OCI-LY7 (cell line): ENCODE measurements around the gene KCNK1. TPM values are rescaled to one million over a fixed set of nuclear protein-coding genes. Genes with fewer than 3 reads are reported as not detected.

Experiments used
- BruUV-seq: library from RNA; stranded (reverse); fragments of 400-500 nt; replicated peaks from 2 replicates; lab custom pipeline; 2021; lab: Mats Ljungman, UMichigan
- CTCF ChIA-PET: fragments of 300-600 bp; sonication (Branson Sonifier 250); formaldehyde crosslinking; loops from one replicate; lab custom pipeline; 2022; ENCODE audit warnings: antibody characterized with exemption; ENCODE audit not compliant: unreplicated experiment; lab: Charles Lee
- POLR2A ChIA-PET: fragments of 300-600 bp; sonication (Branson Sonifier 250); formaldehyde crosslinking; loops from one replicate; lab custom pipeline; 2022; ENCODE audit warnings: antibody characterized with exemption; lab: Charles Lee
- DNase-seq: peaks from one replicate; pipeline ENCODE4 v3.0.0-alpha.2; 2015; ENCODE audit warnings: low spot score
- H2AFZ ChIP-seq: fragments of 200-600 bp; sonication (generic), shearing (Covaris generic); 2 replicates; pipeline ENCODE4 v1.6.1; 2014; ENCODE audit warnings: mild to moderate bottlenecking, antibody characterized with exemption, low read length, moderate library complexity
- H3K27ac ChIP-seq: fragments of 200-600 bp; sonication (generic); 2 replicates; pipeline ENCODE4 v1.5.1; 2014; ENCODE audit warnings: mixed run types, low read depth, mild to moderate bottlenecking, moderate library complexity, low read length, inconsistent platforms; ENCODE audit not compliant: poor library complexity, severe bottlenecking
- H3K36me3 ChIP-seq: fragments of 200-600 bp; sonication (generic); 2 replicates; pipeline ENCODE4 v1.6.1; 2014; ENCODE audit warnings: mild to moderate bottlenecking, antibody characterized with exemption, low read length, moderate library complexity, mixed read lengths; ENCODE audit not compliant: insufficient read depth
- H3K4me1 ChIP-seq: fragments of 200-600 bp; sonication (generic); 2 replicates; pipeline ENCODE4 v1.5.1; 2014; ENCODE audit warnings: mild to moderate bottlenecking, low read length; ENCODE audit not compliant: insufficient read depth, poor library complexity, severe bottlenecking
- H3K4me2 ChIP-seq: fragments of 200-600 bp; sonication (generic); 2 replicates; pipeline ENCODE4 v1.6.1; 2014; ENCODE audit warnings: mild to moderate bottlenecking, low read length
- H3K4me3 ChIP-seq: fragments of 200-600 bp; sonication (generic); 2 replicates; pipeline ENCODE4 v1.5.1; 2014; ENCODE audit warnings: mild to moderate bottlenecking, low read depth, low read length; ENCODE audit not compliant: poor library complexity, severe bottlenecking
- H3K79me2 ChIP-seq: fragments of 200-600 bp; sonication (generic); 2 replicates; pipeline ENCODE4 v1.6.1; 2016; ENCODE audit warnings: low read depth, mild to moderate bottlenecking, low read length, moderate library complexity, mixed read lengths; ENCODE audit not compliant: insufficient read depth
- H3K9me2 ChIP-seq: fragments of 200-600 bp; sonication (generic); 2 replicates; pipeline ENCODE4 v1.6.1; 2016; ENCODE audit warnings: mild to moderate bottlenecking, low read length, mixed read lengths; ENCODE audit not compliant: insufficient read depth
- H3K9me3 ChIP-seq: fragments of 200-600 bp; sonication (generic); 2 replicates; pipeline ENCODE4 v1.6.1; 2014; ENCODE audit warnings: mild to moderate bottlenecking, mixed run types, low read length, mixed read lengths
- H4K20me1 ChIP-seq: fragments of 200-600 bp; sonication (generic); 2 replicates; pipeline ENCODE4 v1.6.1; 2014; ENCODE audit warnings: mild to moderate bottlenecking, antibody characterized with exemption, low read length, moderate library complexity, mixed read lengths; ENCODE audit not compliant: insufficient read depth
- CTCF ChIP-seq: fragments of 200-600 bp; sonication (generic); conservative IDR thresholded peaks from 2 replicates; pipeline ENCODE4 v1.5.1; 2014; ENCODE audit warnings: mild to moderate bottlenecking, antibody characterized with exemption, low read length, moderate library complexity, mixed read lengths
- EZH2phosphoT487 ChIP-seq: fragments of 200-600 bp; sonication (generic); IDR thresholded peaks from 2 replicates; pipeline ENCODE4 v1.6.1; 2018; ENCODE audit warnings: low read depth, borderline replicate concordance, mild to moderate bottlenecking, mixed run types, antibody characterized with exemption, low read length, moderate library complexity, mixed read lengths
- intact Hi-C: fragments of 100-400 bp; cut with micrococcal nuclease; formaldehyde crosslinking; loops from one replicate; pipeline ENCODE4 v1.10.0; 2022; ENCODE audit not compliant: unreplicated experiment
- total RNA-seq, 2 experiments: library from RNA; depleted of rRNA in 1 of 2; stranded (reverse); fragments of >200 nt in 1 of 2; shearing (Covaris generic) in 1 of 2; gene quantifications; 2 replicates each; pipeline ENCODE4 v1.2.3, GENCODE V29; 2014 to 2022

Gene KCNK1
- total RNA-seq, 2 experiments from 2014 or later: not detected

GRCh38 chr1:233655301-233655740, 41.4 kb downstream of the KCNK1 start:
- no peak overlapping the region for H2AFZ ChIP-seq
- H3K4me3 ChIP-seq: no peak overlapping the region
- POLR2A ChIA-PET: no interaction called here
- no peaks in the 10 kb centered on the region for H3K79me2 ChIP-seq
- H3K9me3 ChIP-seq: no peaks in the 10 kb centered on the region
- intact Hi-C loops: no loop called here
- no peaks in the 10 kb centered on the region for H3K36me3 ChIP-seq
- no peaks in the 10 kb centered on the region for H4K20me1 ChIP-seq
- no peaks in the 10 kb centered on the region for H3K4me1 ChIP-seq
- DNase-seq: no peak
- no peak overlapping the region for H3K4me2 ChIP-seq
- CTCF ChIA-PET: no interaction called here
- BruUV-seq: no TSS peak
- no peaks in the 10 kb centered on the region for H3K9me2 ChIP-seq
- no peak for TF ChIP-seq EZH2phosphoT487
- no peak for TF ChIP-seq CTCF
- no peak overlapping the region for H3K27ac ChIP-seq

GRCh38 chr1:233656032-233656635, 42.2 kb downstream of the KCNK1 start:
- CTCF ChIA-PET: no interaction called here
- BruUV-seq: no TSS peak
- Histone ChIP-seq H3K9me3 (no peaks in the 10 kb centered on the region), H3K4me2 (no peak overlapping the region), H3K9me2 (no peaks in the 10 kb centered on the region), H2AFZ (no peak overlapping the region), H3K4me3 (no peak overlapping the region), H4K20me1 (no peaks in the 10 kb centered on the region), H3K4me1 (no peaks in the 10 kb centered on the region), H3K79me2 (no peaks in the 10 kb centered on the region), H3K36me3 (no peaks in the 10 kb centered on the region), H3K27ac (no peak overlapping the region)
- POLR2A ChIA-PET: interaction anchor here (0.7 kb wide), 1 partner anchor 70 kb away, joined by 4 read pairs; no protein-coding TSS in a partner anchor
- TF ChIP-seq CTCF (no peak), EZH2phosphoT487 (no peak)
- intact Hi-C loops: no loop called here
- no peak for DNase-seq

DNA sequence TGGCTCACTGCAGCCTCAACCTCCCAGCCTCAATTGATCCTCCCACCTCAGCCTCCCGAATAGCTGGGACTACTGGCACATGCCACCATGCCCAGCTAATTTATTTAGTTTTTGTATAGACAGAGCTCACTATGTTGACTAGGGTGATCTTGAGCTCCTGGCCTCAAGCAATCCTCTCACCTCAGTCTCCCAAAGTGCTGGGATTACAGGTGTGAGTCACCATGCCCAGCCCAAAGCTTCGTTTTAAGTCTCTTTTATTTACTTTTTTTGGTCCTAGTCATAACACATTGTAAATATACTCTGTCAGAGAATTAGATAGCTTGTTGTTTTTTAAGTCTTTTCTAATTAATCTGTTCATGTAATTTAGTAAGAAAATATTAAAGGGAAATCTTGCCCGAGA, 42.8 kb downstream of the KCNK1 start:
- intact Hi-C loops: no loop called here
- H3K36me3 ChIP-seq: no peaks in the 10 kb centered on the region
- BruUV-seq: no TSS peak
- CTCF ChIA-PET: no interaction called here
- no peak overlapping the region for H2AFZ ChIP-seq
- H3K4me1 ChIP-seq: no peaks in the 10 kb centered on the region
- H3K4me3 ChIP-seq: no peak overlapping the region
- no peaks in the 10 kb centered on the region for H3K9me3 ChIP-seq
- no peak for DNase-seq
- H3K4me2 ChIP-seq: no peak overlapping the region
- no peaks in the 10 kb centered on the region for H3K79me2 ChIP-seq
- POLR2A ChIA-PET: interaction anchor here (0.7 kb wide), 1 partner anchor 70 kb away, joined by 4 read pairs; no protein-coding TSS in a partner anchor
- H3K9me2 ChIP-seq: no peaks in the 10 kb centered on the region
- no peaks in the 10 kb centered on the region for H4K20me1 ChIP-seq
- H3K27ac ChIP-seq: no peak overlapping the region
- TF ChIP-seq EZH2phosphoT487: no peak
